A673 (cell line): ENCODE results near the gene VCAN. TPM values are rescaled to one million over a fixed set of nuclear protein-coding genes. Genes with fewer than 3 reads are reported as not detected.

Source experiments
- BruUV-seq: library from RNA; stranded (reverse); fragments of 400-500 nt; replicated peaks from 2 replicates; lab custom pipeline; 2021; lab: Mats Ljungman, UMichigan
- CTCF ChIA-PET: fragments of 300-600 bp; sonication (Branson Sonifier 250); formaldehyde crosslinking; loops from one replicate; lab custom pipeline; 2022; ENCODE audit warnings: antibody characterized with exemption; lab: Charles Lee
- POLR2A ChIA-PET: fragments of 300-600 bp; sonication (Branson Sonifier 250); formaldehyde crosslinking; loops from one replicate; lab custom pipeline; 2022; ENCODE audit warnings: antibody characterized with exemption; ENCODE audit not compliant: low non-redundant PET; lab: Charles Lee
- DNase-seq: peaks from one replicate; pipeline ENCODE4 v3.0.0-alpha.2; 2015; ENCODE audit warnings: low spot score
- H3K27ac ChIP-seq: fragments of 200-600 bp; sonication (generic); 2 replicates; pipeline ENCODE4 v1.5.1; 2016; ENCODE audit warnings: mixed run types, low read depth, mild to moderate bottlenecking, mixed read lengths, antibody characterized with exemption, low read length; ENCODE audit not compliant: poor library complexity, severe bottlenecking
- H3K27me3 ChIP-seq: fragments of 200-600 bp; sonication (generic); replicated peaks from 2 replicates; pipeline ENCODE4 v1.6.1; 2017; ENCODE audit warnings: mixed run types, low read depth, mild to moderate bottlenecking, mixed read lengths, antibody characterized with exemption, low read length; ENCODE audit not compliant: insufficient read depth, poor library complexity
- H3K36me3 ChIP-seq: fragments of 200-600 bp; sonication (generic); 2 replicates; pipeline ENCODE4 v1.6.1; 2016; ENCODE audit warnings: mixed run types, mild to moderate bottlenecking, mixed read lengths, antibody characterized with exemption, low read length; ENCODE audit not compliant: insufficient read depth, poor library complexity, severe bottlenecking
- H3K4me1 ChIP-seq: fragments of 200-600 bp; sonication (generic); 2 replicates; pipeline ENCODE4 v1.6.1; 2017; ENCODE audit warnings: mixed run types, mild to moderate bottlenecking, mixed read lengths, antibody characterized with exemption, low read length; ENCODE audit not compliant: insufficient read depth, poor library complexity, severe bottlenecking
- H3K4me3 ChIP-seq: fragments of 200-600 bp; sonication (generic); 2 replicates; pipeline ENCODE4 v1.5.1; 2016; ENCODE audit warnings: low read depth, mixed run types, mild to moderate bottlenecking, mixed read lengths, low read length; ENCODE audit not compliant: poor library complexity, severe bottlenecking
- H3K9me3 ChIP-seq: fragments of 200-600 bp; sonication (generic); 2 replicates; pipeline ENCODE4 v1.6.1; 2016; ENCODE audit warnings: mixed run types, low read depth, mild to moderate bottlenecking, mixed read lengths, antibody characterized with exemption, low read length; ENCODE audit not compliant: poor library complexity, severe bottlenecking
- CTCF ChIP-seq: fragments of 300-800, 200-600 bp; sonication (generic); conservative IDR thresholded peaks from 2 replicates; pipeline ENCODE4 v1.5.1; 2017; ENCODE audit warnings: low read depth, mild to moderate bottlenecking, antibody characterized with exemption, low read length, moderate library complexity, mixed read lengths
- EZH2 ChIP-seq: fragments of 200-600 bp; sonication (generic); IDR thresholded peaks from 2 replicates; pipeline ENCODE4 v1.6.1; 2017; ENCODE audit warnings: borderline replicate concordance, low read depth, mild to moderate bottlenecking, mixed read lengths, antibody characterized with exemption, low read length; ENCODE audit not compliant: poor library complexity, severe bottlenecking
- intact Hi-C: fragments of 100-400 bp; cut with micrococcal nuclease; formaldehyde crosslinking; loops from one replicate; pipeline ENCODE4 v1.10.0; 2022; ENCODE audit not compliant: unreplicated experiment
- total RNA-seq: library from RNA; stranded (reverse); gene quantifications from 2 replicates; pipeline ENCODE4 v1.2.3, GENCODE V29; 2021

Gene VCAN
- total RNA-seq, 1 experiment from 2014 or later: 0.90 TPM

GRCh38 chr5:83492331-83492730, 20.8 kb downstream of the VCAN start:
- no peaks in the 10 kb centered on the region for H3K9me3 ChIP-seq
- intact Hi-C loops: no loop called here
- no peak overlapping the region for H3K4me3 ChIP-seq
- no peak overlapping the region for H3K27ac ChIP-seq
- CTCF ChIA-PET: no interaction called here
- no TSS peak for BruUV-seq
- H3K36me3 ChIP-seq: no peaks in the 10 kb centered on the region
- POLR2A ChIA-PET: no interaction called here
- H3K27me3 ChIP-seq: no peaks in the 10 kb centered on the region
- TF ChIP-seq CTCF: no peak
- no peak for TF ChIP-seq EZH2
- no peaks in the 10 kb centered on the region for H3K4me1 ChIP-seq
- DNase-seq: no peak

- TF ChIP-seq EZH2 (no peak), CTCF (no peak)
- Histone ChIP-seq H3K4me1 (no peaks in the 10 kb centered on the region), H3K36me3 (no peaks in the 10 kb centered on the region), H3K27ac (no peak overlapping the region), H3K27me3 (no peaks in the 10 kb centered on the region), H3K4me3 (no peak overlapping the region), H3K9me3 (no peaks in the 10 kb centered on the region)
- DNase-seq: no peak
- CTCF ChIA-PET: no interaction called here
- no TSS peak for BruUV-seq
- intact Hi-C loops: no loop called here
- POLR2A ChIA-PET: no interaction called here
Observed at GRCh38 chr5:83493644-83494043, 22.1 kb downstream of the VCAN start.

GRCh38 chr5:83494087-83494620, 22.6 kb downstream of the VCAN start:
- Histone ChIP-seq H3K27ac (no peak overlapping the region), H3K9me3 (no peaks in the 10 kb centered on the region), H3K4me3 (no peak overlapping the region), H3K36me3 (no peaks in the 10 kb centered on the region), H3K4me1 (no peaks in the 10 kb centered on the region), H3K27me3 (no peaks in the 10 kb centered on the region)
- intact Hi-C loops: no loop called here
- DNase-seq: no peak
- POLR2A ChIA-PET: no interaction called here
- no peak for TF ChIP-seq CTCF
- no peak for TF ChIP-seq EZH2
- no TSS peak for BruUV-seq
- CTCF ChIA-PET: no interaction called here
